Astrocyte of the spinal cord (primary cell): ENCODE results near the gene SLC25A30.

Experiments used
- DNase-seq: peaks from one replicate; pipeline ENCODE4 v3.0.0; 2011; ENCODE audit warnings: low read depth, low spot score
- H3K4me3 ChIP-seq: 2 replicates; pipeline ENCODE4 v1.5.1; 2011; ENCODE audit warnings: low read depth, mild to moderate bottlenecking, low read length, moderate library complexity
- in situ Hi-C: cut with HindIII; loops from 2 replicates; pipeline ENCODE4 v1.10.0; 2017; ENCODE audit warnings: low sequenced_read_pairs
- TF ChIP-seq, protein P1 (sequence below): IDR thresholded peaks from 2 replicates; pipeline ENCODE4 v1.5.1; 2012; ENCODE audit warnings: low read depth, mild to moderate bottlenecking, low read length, inconsistent platforms

The SLC25A30 gene

DNA sequence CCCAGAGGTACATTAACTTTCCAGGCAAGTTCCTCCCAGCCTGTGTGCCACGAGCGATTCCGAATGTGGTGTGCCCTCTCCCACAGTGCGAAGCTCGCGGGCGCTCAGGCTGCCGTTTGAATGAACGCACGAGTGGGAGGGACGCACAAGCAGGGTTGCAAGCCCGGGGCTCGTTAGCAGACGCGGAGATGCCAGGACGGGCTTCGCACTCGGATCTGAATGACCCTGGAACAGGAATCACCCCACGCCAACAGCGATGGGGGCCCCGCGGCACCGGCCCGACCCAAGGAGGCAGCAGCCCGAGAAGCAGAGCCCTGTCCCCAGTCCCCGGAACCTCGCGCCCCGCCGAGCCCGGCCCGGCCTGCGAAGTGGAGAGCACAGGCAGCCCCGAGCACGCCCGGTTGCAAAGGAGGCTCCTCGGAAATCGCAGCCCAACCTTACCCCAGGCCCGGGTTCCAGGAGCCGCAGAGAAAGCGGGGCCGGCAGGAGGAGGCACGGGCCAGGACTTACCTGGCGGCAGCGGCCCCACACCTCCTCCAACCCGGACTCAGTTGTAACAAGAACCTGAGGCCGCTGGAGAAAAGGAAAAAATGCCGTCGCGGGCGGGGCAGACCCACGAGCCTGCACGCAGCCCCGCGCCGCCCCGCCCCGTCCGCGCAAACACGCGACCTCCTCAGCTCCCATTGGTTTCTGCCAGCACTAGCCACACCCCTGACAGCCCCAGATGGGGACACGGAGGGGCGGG lies at the start of gene SLC25A30:
Gene SLC25A30 (minus strand): TSS at position 584 of the 745 bp plus-strand sequence. CDS start 6,948 bp downstream, outside the sequence.
- in situ Hi-C loops: no loop called here
- TF ChIP-seq, protein P1, sequence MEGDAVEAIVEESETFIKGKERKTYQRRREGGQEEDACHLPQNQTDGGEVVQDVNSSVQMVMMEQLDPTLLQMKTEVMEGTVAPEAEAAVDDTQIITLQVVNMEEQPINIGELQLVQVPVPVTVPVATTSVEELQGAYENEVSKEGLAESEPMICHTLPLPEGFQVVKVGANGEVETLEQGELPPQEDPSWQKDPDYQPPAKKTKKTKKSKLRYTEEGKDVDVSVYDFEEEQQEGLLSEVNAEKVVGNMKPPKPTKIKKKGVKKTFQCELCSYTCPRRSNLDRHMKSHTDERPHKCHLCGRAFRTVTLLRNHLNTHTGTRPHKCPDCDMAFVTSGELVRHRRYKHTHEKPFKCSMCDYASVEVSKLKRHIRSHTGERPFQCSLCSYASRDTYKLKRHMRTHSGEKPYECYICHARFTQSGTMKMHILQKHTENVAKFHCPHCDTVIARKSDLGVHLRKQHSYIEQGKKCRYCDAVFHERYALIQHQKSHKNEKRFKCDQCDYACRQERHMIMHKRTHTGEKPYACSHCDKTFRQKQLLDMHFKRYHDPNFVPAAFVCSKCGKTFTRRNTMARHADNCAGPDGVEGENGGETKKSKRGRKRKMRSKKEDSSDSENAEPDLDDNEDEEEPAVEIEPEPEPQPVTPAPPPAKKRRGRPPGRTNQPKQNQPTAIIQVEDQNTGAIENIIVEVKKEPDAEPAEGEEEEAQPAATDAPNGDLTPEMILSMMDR: no peak

GRCh38 chr13:45466359-45466758 lies 48.2 kb upstream of the SLC25A30 start:
- H3K4me3 ChIP-seq: peak overlapping the region; percentile 95
- in situ Hi-C loops: no loop called here
- TF ChIP-seq, protein P1: no peak
- no peak for DNase-seq

More for the DNA sequence above, at the start of gene SLC25A30:
- H3K4me3 ChIP-seq: peak within 1 kb of the TSS; percentile 75
- peak; percentile 93 for DNase-seq

- peak; percentile 97 for DNase-seq
- in situ Hi-C loops: no loop called here
- TF ChIP-seq, protein P1: no peak
- H3K4me3 ChIP-seq: peak within 1 kb of the TSS; percentile 95
Measured at GRCh38 chr13:45464687-45465453, 46.7 kb upstream of the SLC25A30 start, which contains the start of gene COG3. Gene COG3 (plus strand): TSS chr13:45464939. CDS start chr13:45465037, 98 bp downstream.

- in situ Hi-C loops: no loop called here
- TF ChIP-seq, protein P1: peak; percentile 29
- peak overlapping the region; percentile 95 for H3K4me3 ChIP-seq
- DNase-seq: no peak
Measured at GRCh38 chr13:45464141-45464686, 46.0 kb upstream of the SLC25A30 start.

DNA sequence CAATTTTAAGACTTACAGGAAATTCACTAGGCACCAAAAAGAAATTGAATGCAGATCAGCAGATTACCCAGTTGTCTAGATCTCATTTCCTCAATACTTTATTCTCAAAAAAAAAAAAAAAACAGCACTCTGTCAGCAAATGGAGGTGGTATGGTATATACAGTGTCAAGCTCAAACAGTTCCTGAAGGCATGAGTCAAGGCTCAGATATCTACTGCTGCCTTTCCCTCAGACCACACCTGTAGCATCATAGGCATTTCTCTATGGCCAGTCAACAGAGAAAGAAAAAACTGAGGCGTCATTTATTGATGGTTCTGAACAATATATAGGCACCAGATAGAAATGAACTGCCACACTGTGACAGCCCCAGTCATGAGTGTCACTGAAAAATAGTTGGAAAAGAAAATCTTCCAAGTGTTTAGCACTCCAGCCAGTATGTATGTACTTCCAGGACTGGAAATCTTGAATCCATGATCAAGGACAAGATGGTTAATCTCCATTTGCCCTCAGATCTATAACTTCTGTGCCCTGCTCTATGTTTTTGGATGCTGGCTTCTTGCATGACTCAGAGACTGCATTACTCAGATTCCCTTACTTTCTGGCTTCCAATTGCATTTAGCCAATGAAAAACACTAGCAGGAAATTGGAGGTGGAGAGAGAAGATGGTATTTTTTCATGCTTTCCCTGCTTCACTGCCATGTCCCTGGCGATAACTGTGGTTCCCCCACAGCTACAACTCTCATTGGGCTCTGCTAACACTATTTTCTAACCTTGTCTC lies 38.2 kb upstream of the SLC25A30 start:
- TF ChIP-seq, protein P1: no peak
- DNase-seq: peak; percentile 55
- in situ Hi-C loops: no loop called here

DNA sequence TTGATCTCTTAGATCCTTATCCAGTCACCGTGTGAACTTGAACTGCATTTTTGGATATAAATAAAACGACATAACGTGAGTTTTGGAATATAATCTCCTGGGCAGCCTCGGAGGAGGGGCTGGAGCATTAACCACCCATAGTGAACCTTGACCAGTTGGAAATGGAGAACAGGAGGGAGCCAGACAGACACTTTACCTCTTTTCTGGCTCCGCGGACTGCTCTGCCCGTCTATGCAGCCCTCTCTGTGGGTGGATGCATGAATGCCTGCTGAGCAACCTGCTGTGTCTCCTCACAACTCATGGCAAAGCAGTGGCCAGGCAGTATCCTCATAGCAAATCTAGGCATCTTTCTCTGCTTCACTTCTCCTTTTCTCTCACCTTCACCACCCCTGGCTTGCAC lies 36.0 kb upstream of the SLC25A30 start:
- TF ChIP-seq, protein P1: no peak
- H3K4me3 ChIP-seq: no peak overlapping the region
- in situ Hi-C loops: no loop called here
- no peak for DNase-seq

More for the DNA sequence above, 38.2 kb upstream of the SLC25A30 start:
- H3K4me3 ChIP-seq: no peak overlapping the region
